ENCODE data around the gene APBB2.
"Not testable (repeated sequence)": the region's sequence is repeated elsewhere in the genome, so short reads cannot be mapped to it uniquely, and the experiment has no call there.

DNA sequence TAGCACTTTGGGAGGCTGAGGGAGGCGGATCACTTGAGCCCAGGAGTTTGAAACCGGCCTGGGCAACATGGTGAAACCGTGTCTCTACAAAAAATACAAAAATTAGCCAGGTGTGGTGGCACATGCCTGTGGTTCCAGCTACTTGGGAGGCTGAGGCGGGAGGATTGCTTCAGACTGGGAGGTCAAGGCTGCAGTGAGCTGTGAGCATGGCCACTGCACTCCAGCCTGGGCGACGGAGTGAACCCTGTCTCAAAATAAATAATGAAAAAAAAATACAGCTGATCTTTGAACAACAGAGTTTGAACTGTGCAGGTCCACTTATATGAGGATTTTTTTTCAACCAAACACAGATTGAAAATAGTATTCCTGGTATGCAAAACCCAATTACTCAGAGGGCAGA lies 397.2 kb downstream of the APBB2 start:
- TF ChIP-seq, protein P1, sequence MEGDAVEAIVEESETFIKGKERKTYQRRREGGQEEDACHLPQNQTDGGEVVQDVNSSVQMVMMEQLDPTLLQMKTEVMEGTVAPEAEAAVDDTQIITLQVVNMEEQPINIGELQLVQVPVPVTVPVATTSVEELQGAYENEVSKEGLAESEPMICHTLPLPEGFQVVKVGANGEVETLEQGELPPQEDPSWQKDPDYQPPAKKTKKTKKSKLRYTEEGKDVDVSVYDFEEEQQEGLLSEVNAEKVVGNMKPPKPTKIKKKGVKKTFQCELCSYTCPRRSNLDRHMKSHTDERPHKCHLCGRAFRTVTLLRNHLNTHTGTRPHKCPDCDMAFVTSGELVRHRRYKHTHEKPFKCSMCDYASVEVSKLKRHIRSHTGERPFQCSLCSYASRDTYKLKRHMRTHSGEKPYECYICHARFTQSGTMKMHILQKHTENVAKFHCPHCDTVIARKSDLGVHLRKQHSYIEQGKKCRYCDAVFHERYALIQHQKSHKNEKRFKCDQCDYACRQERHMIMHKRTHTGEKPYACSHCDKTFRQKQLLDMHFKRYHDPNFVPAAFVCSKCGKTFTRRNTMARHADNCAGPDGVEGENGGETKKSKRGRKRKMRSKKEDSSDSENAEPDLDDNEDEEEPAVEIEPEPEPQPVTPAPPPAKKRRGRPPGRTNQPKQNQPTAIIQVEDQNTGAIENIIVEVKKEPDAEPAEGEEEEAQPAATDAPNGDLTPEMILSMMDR (IDR thresholded peaks at IDR 0.05; ENCODE audit: control extremely low read depth in 1 of 3, insufficient read depth in 1 of 3, low read depth in 1 of 3, low read length in 3 of 3) = not testable (repeated sequence)
- TF ChIP-seq SRF (IDR thresholded peaks at IDR 0.05; ENCODE audit: low read depth, low read length); JUN (IDR thresholded peaks at IDR 0.05; ENCODE audit: low read depth, low read length); ZNF274 (IDR thresholded peaks at IDR 0.05; ENCODE audit: borderline replicate concordance, extremely low read depth, low read length); TCF12 (IDR thresholded peaks at IDR 0.05; ENCODE audit: low read depth, low read length); POLR2AphosphoS5 (IDR thresholded peaks at IDR 0.05; ENCODE audit: low read depth, low read length); RNF2 (IDR thresholded peaks at IDR 0.05; ENCODE audit: borderline replicate concordance, low read depth, low read length, missing control alignments, poor library complexity, severe bottlenecking): not testable (repeated sequence)

Data from H1 (cell line).